Coronary artery (tissue), 2 donors: ENCODE results near the gene AMOTL2.

ENCODE experiments used
- DNase-seq: peaks from one replicate; pipeline ENCODE4 v3.0.0-alpha.2; 2017; ENCODE audit warnings: low spot score
- H3K27ac ChIP-seq, 2 donors: fragments of 200-600 bp; sonication (generic); one replicate each; pipeline ENCODE4 v1.5.1; 2016 to 2019
- H3K4me3 ChIP-seq: fragments of 200-600 bp; sonication (generic); 2 replicates; pipeline ENCODE4 v1.5.1; 2016; ENCODE audit warnings: mild to moderate bottlenecking, moderate library complexity
- TF ChIP-seq, protein P1 (sequence below): fragments of 200-600 bp; sonication (generic); IDR thresholded peaks from one replicate; pipeline ENCODE4 v1.5.1; 2019; ENCODE audit warnings: antibody characterized with exemption

AMOTL2 gene

DNA sequence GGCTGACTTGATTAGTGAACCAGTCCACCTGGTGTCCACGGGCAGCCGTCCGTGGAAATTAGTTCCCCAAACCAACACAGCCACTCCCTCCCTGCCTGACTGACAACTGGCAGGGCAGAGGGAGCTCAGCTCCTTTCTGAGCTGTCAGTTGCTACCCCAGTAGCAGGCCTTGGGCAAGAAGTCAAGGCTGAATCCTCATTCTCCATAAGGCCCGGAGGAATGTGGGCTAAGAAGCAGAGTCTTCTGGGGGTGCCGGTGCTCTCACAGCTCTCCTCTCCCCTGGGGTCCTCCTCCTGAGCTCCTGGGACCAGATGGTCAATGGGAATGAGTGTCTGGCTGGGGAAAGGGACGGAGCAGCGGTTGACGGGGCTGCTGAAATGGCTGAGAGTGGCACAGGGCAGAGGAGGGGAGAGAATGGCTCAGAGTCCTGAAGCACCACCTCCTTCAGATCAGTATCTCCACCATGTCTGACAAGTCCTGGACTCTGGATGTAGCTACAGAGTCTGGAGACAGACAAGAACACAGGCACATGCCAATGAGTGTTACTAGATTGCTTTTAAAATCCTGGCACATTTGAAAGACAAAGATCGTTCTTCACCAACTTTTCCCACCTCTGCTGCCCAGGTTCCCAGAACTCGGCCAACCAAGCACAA, 16.9 kb downstream of the AMOTL2 start:
- no peak for DNase-seq

DNA sequence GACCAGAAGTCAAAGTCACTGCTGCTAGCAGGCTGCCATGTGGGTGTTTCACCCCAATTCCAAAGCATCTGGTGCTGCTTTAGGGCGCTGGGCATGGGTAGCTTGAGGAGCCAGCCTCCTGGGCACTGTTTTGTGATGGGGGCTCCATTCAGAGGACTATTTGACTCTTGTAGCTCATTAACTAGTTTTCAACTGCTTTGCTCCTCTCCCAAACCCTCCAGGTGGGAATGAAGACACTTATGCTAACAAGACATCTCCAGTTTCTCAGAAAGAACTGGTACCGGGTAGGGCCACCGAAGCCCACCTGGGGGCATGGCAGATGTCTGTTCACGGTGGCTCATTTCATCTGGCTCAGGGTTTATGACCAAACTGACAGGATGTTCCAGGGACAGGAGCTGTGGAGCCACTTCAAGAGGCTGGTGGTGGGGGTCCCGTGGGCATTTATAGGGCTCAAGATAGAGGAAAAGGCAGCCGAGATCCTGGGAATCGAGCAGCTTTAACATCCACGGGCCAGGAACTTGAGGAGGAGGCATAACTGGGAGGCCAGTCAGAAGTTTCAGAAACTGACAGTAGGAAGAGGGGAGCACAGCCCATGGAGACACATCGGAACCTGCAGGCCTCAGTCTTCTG, 17.7 kb downstream of the AMOTL2 start:
- TF ChIP-seq, protein P1, sequence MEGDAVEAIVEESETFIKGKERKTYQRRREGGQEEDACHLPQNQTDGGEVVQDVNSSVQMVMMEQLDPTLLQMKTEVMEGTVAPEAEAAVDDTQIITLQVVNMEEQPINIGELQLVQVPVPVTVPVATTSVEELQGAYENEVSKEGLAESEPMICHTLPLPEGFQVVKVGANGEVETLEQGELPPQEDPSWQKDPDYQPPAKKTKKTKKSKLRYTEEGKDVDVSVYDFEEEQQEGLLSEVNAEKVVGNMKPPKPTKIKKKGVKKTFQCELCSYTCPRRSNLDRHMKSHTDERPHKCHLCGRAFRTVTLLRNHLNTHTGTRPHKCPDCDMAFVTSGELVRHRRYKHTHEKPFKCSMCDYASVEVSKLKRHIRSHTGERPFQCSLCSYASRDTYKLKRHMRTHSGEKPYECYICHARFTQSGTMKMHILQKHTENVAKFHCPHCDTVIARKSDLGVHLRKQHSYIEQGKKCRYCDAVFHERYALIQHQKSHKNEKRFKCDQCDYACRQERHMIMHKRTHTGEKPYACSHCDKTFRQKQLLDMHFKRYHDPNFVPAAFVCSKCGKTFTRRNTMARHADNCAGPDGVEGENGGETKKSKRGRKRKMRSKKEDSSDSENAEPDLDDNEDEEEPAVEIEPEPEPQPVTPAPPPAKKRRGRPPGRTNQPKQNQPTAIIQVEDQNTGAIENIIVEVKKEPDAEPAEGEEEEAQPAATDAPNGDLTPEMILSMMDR = no peak
- H3K27ac ChIP-seq = peak overlapping the region; percentile 83 to 97
- no peak for DNase-seq
- H3K4me3 ChIP-seq = peak overlapping the region; percentile 32

More for the DNA sequence above, 16.9 kb downstream of the AMOTL2 start:
- TF ChIP-seq, protein P1 = no peak
- Histone ChIP-seq H3K27ac (peak overlapping the region; percentile 83 to 97), H3K4me3 (peak overlapping the region; percentile 32)

DNA sequence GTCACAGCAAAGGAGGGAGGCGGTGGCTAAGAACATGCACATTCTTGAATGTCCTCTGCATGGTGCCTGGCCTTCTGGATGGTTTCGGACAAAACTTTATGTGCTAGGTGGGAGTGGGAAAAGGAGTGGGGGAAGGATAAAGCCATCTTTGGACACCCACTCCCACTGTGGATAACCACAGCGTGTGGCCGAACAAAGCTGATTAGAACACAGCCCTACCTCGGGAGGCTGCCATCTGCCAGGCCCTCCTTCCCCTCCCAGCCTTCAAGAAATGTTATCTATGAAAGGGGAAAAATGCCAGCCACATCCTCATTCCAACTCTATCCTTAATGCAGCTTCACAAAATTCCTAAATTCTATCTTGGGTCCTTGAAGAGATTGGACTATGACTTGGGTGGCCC, 18.8 kb downstream of the AMOTL2 start:
- H3K4me3 ChIP-seq = peak overlapping the region; percentile 34
- TF ChIP-seq, protein P1 = no peak
- no peak for DNase-seq
- H3K27ac ChIP-seq = peak overlapping the region; percentile 10 to 90

DNA sequence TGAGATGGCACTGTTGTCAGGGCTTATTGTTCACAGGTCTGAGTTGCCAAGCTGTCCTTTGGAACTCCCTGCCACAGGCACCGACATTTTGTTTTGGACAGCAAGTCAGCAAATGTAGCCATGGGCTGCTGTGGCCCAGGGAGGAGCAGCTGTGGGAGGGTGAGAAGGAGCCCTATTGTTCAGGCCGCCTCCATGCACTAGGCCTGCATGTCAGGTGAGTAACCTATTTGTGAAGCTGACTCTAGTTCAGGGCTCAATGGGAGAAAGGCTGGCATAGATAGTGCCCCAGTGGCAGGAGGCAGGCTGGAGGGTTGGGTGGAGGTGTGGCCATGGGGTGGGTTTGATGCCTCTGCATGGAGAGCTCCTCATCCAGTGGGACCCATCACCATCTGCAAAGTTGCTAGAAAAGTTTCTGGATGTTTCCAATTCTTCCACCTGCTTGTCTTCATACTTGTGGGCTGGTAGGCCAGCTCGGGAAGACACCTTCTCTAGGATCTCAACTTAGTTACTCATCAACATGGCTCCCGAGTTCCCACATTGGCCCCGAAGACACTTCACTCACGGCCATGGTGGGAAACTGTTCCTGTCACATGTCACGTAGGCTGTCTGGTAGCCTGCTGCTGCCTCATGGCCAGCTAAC, 19.5 kb downstream of the AMOTL2 start:
- DNase-seq = no peak
- Histone ChIP-seq H3K27ac (peak overlapping the region; percentile 10 to 90), H3K4me3 (peak overlapping the region; percentile 34)
- TF ChIP-seq, protein P1 = no peak

DNA sequence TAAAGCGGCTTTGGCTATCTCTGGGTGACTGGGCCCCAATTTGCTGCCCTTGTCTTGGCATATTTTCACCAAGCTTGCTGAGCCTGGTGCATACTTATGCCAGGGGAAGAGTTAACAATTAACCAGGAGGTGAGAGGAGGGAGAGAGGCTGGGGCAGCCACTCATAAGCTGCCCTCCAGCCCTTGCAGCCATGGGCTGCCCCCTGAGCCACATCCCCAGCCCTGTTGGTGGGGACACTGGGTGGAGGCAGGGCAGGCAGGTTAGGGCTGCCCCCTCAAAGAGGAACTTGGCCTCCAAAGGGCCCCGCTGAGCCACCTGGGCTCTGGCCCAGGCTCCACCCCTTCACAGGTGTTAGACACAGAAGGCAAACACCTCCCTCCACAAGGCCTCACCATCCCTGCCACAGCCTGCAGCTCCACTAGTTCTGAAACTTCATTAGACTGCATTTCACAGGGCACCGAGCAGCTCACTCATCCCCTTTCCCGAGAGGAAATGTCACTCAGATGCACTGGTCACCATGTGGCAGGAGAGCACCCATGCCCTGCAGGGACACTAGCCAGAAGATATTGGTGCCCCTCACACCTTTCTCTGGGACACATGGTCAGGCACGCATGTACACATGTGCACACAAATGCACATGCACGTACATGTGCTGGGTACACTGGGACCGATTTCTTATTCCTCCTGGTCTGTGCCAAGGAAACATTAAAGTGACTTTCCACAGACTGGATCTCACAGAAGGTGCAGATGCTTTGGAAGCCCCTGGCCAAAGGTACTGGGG, 20.2 kb downstream of the AMOTL2 start:
- Histone ChIP-seq H3K27ac (peak overlapping the region; percentile 4 to 90), H3K4me3 (no peak overlapping the region)
- DNase-seq = no peak
- TF ChIP-seq, protein P1 = no peak

DNA sequence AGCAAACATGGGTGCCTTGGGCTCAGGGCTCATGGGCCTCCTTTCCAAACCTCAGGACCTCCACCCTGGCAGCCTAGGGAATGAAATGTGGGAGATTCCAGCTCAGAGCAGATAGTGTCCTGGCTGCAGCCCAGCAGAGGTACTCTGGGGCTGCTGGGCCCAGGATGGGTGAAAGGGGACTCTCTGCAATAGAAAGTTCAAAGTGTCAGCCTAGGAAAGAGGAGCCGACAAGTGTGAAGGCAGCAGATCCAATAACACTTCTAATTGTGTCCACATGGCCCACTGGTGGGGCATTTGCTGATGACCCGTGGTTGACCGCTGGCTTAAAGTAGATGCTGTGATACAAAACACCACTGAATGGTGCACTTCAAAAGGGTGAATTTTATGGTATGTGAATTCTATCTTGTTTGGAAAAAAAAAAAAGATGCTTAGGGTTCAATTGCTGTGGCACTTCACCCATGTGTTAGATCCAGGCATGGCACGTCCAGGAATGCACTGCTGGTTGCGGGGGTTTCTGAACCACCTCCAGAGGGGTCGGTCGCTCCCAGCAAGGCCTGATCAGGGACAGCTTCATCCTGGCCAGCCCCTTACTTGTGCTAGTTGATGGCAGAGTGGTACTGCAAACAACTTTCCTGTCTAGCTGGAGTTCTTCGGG, 20.9 kb downstream of the AMOTL2 start:
- TF ChIP-seq, protein P1 = no peak
- Histone ChIP-seq H3K27ac (peak overlapping the region; percentile 4 to 90), H3K4me3 (no peak overlapping the region)
- DNase-seq = no peak
